GM10266 (cell line): ENCODE results near the gene ZNF574.
A peak's percentile ranks its signal among the peaks of the same experiment; 100 is the strongest.

ENCODE experiments used
- DNase-seq: peaks from one replicate; pipeline ENCODE4 v3.0.0; 2012; ENCODE audit errors: extremely low spot score
- CTCF ChIP-seq: IDR thresholded peaks from 2 replicates; pipeline ENCODE4 v1.5.1; 2012; ENCODE audit warnings: mild to moderate bottlenecking, low read depth; ENCODE audit not compliant: control insufficient read depth, insufficient read depth; ENCODE audit errors: missing control alignments

ZNF574 gene

GRCh38 chr19:42090672-42091071 lies 14.7 kb downstream of the ZNF574 start:
- no peak for TF ChIP-seq CTCF

GRCh38 chr19:42091300-42091699 lies 15.3 kb downstream of the ZNF574 start:
- TF ChIP-seq CTCF, result no peak
- no peak for DNase-seq

More at GRCh38 chr19:42090672-42091071, 14.7 kb downstream of the ZNF574 start:
- DNase-seq, result no peak

GRCh38 chr19:42091742-42092141 lies 15.8 kb downstream of the ZNF574 start:
- TF ChIP-seq CTCF, result no peak
- no peak for DNase-seq

GRCh38 chr19:42092350-42092749 lies 16.4 kb downstream of the ZNF574 start:
- peak; percentile 57 for TF ChIP-seq CTCF
- DNase-seq, result no peak

- TF ChIP-seq CTCF, result no peak
- DNase-seq, result no peak
Observed at GRCh38 chr19:42093505-42093904, 17.5 kb downstream of the ZNF574 start.

- no peak for TF ChIP-seq CTCF
- no peak for DNase-seq
Observed at GRCh38 chr19:42093926-42094325, 18.0 kb downstream of the ZNF574 start.

- no peak for DNase-seq
- no peak for TF ChIP-seq CTCF
Observed at GRCh38 chr19:42095142-42095813, 19.3 kb downstream of the ZNF574 start.
